ENCODE data around the gene SEC14L1. TPM values are rescaled to one million over a fixed set of nuclear protein-coding genes. Genes with fewer than 3 reads are reported as not detected.

Gene SEC14L1
- total RNA-seq, 4 donors from 2014 or later, result 72.8 to 330 (median 113) TPM

DNA sequence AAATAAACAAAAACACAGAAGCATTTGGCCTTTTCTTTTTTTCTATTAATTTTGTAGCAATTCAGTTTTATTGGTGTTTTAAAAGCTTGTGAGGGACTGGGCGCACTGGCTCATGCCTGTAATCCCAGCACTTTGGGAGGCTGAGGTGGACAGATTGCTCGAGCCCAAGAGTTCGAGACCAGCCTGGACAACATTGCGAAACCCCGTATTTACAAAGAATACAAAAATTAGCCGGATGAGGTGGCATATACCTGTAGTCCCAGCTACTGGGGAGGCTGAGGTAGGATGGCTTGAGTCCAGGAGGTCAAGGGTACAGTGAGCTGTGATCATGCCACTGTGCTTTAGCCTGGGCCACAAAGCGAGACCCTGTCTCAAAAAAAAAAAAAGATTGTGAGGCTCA lies 53.4 kb downstream of the SEC14L1 start:
- TF ChIP-seq, protein P1, sequence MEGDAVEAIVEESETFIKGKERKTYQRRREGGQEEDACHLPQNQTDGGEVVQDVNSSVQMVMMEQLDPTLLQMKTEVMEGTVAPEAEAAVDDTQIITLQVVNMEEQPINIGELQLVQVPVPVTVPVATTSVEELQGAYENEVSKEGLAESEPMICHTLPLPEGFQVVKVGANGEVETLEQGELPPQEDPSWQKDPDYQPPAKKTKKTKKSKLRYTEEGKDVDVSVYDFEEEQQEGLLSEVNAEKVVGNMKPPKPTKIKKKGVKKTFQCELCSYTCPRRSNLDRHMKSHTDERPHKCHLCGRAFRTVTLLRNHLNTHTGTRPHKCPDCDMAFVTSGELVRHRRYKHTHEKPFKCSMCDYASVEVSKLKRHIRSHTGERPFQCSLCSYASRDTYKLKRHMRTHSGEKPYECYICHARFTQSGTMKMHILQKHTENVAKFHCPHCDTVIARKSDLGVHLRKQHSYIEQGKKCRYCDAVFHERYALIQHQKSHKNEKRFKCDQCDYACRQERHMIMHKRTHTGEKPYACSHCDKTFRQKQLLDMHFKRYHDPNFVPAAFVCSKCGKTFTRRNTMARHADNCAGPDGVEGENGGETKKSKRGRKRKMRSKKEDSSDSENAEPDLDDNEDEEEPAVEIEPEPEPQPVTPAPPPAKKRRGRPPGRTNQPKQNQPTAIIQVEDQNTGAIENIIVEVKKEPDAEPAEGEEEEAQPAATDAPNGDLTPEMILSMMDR (IDR thresholded peaks at IDR 0.05), result no peak
- ATAC-seq (ENCODE audit: low FRiP score) (no peak), DNase-seq (ENCODE audit: low spot score) (no peak)

DNA sequence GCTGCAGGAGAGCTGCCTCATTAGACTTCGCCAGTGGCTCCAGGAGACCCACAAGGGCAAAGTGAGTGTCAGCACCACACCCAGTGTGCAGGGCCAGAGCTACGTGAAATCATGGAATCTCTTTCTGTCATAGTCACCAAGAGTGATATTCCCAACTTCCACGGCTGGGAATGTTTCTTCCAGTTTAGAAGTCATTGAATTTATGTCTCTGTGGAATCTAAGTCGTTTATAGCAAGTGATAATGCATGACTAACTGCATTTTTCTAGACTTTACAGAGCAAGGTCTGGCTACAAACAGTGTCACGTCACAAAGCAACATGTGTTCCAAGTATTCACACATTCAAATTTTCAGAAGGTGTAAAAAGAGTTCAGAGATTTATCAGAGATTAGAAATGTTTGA lies 55.5 kb downstream of the SEC14L1 start:
- ATAC-seq (ENCODE audit: low FRiP score) (no peak), DNase-seq (ENCODE audit: low spot score) (no peak)
- TF ChIP-seq, protein P1 (IDR thresholded peaks at IDR 0.05), result no peak

DNA sequence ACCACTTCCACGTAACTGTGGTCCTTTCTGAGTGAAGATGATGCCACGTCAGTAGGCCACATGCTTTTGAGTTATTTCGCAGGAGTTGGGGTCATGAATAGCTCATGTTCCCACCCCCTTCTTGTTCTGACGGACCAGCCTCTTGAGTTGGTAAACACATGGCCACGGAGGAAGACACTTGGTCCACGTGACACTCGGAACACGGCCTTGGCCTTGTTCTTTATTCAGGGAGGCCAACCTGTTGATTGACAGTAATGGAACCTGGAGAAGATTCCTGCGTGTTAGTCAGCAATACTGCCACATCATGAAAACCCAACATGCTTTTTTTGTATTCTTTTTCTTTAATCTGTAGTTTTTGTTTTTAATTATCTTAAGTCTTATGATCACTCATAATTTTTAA lies 56.3 kb downstream of the SEC14L1 start:
- TF ChIP-seq, protein P1 (IDR thresholded peaks at IDR 0.05), result no peak
- ATAC-seq (ENCODE audit: low FRiP score), result no peak
- DNase-seq (ENCODE audit: low spot score), result no peak

DNA sequence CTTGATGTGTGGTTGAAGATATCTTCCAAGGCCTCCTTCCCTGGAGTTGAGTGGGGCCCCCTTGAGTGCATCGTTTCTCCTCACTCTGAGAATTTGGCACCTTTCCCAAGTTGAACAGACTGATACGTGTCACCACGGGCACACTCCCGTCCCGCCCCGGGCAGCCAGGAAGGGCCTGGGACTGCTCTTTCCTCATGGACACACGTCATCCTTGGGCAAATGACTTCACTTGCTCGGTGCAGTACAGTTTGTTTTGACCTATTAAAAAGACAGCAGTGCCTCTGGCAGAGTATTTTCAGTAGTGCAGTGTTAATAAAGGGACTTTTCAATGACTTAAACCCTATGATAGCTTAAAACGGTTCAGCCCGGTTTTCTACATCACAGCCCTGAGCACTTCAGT lies 59.9 kb downstream of the SEC14L1 start:
- DNase-seq (ENCODE audit: low spot score), result no peak
- TF ChIP-seq, protein P1 (IDR thresholded peaks at IDR 0.05), result no peak
- ATAC-seq (ENCODE audit: low FRiP score), result no peak

DNA sequence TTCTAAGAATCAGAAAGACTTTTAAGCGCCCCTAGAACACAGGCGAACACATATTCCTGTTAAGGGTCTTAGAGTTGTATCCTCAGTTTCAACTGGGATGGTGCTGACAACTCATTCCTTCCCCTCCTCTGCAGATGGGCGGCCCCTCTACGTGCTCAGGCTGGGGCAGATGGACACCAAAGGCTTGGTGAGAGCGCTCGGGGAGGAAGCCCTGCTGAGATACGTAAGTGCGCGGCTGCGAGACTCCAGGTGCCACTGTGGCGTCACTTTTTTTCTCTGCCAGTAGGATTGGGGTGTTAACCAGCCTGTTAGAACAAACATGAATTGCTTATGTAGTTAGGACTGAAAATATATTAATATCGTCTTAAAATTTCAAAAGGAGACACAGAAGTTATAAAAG lies 62.7 kb downstream of the SEC14L1 start:
- ATAC-seq (ENCODE audit: low FRiP score), result no peak
- TF ChIP-seq, protein P1 (IDR thresholded peaks at IDR 0.05), result no peak
- DNase-seq (ENCODE audit: low spot score), result no peak

DNA sequence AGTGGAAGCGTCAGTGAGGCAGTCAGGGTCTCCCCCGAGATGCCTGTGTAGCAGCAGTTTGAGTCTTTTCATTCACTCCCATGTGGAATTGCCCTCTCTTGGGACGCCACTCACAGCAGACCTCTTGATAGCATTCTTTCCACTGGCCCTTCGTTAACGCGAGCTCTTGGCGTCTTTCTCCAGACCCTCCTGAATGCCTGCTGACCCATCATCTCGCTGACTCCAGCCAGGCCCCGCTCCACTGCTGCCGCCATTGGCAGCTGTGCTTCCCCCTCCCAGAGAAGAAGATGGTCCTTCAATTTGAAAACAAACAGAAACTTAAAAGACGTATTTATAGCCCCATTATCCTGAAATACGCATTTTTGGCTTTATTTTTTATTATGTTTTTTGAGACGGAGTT lies 63.1 kb downstream of the SEC14L1 start:
- DNase-seq (ENCODE audit: low spot score) (no peak), ATAC-seq (ENCODE audit: low FRiP score) (no peak)
- TF ChIP-seq, protein P1 (IDR thresholded peaks at IDR 0.05), result no peak

DNA sequence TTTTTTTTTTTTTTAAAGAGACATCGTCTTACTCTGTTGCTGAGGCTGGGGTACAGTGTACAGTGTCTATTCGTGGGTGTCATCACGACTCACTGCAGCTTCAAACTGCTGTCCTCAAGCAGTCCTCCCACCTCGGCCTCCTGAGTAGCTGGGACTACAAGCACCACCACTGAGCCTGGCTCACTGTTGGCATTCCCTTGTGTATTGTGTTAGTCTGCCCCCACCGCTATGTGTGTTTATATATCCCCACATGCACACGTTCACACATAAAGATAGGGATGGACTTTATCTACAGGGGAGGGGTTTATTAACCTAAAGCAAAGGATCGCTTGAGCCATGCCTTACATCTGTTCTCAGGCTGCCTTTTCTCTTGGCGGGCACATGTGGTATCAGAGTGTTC lies 63.8 kb downstream of the SEC14L1 start:
- DNase-seq (ENCODE audit: low spot score) (no peak), ATAC-seq (ENCODE audit: low FRiP score) (no peak)
- TF ChIP-seq, protein P1 (IDR thresholded peaks at IDR 0.05), result no peak

All from omental fat pad (tissue), 4 donors.